Natural killer cell (primary cell): ENCODE data around the gene C19orf25. TPM values are rescaled to one million over a fixed set of nuclear protein-coding genes. Genes with fewer than 3 reads are reported as not detected.

ENCODE experiments used
- ATAC-seq, 3 donors: fragments of 150-1000 bp in 2 of 3; fragments of 200-7000 bp in 1 of 3; cut with Tn5 transposase; 1 replicate in 1 of 3; 2 replicates in 2 of 3; pipeline ENCODE4 v1.10.0; 2021; ENCODE audit warnings: mild to moderate bottlenecking in 2 of 3, moderate library complexity in 2 of 3
- DNase-seq, 2 donors: peaks; one replicate each; pipeline versions ENCODE4 v3.0.0 to v3.0.0-alpha.2; 2013 to 2021; ENCODE audit warnings: mixed read lengths in 1 of 2
- H3K27ac ChIP-seq: one replicate; pipeline ENCODE4 v1.5.1; 2013; ENCODE audit warnings: mild to moderate bottlenecking, low read length
- H3K27me3 ChIP-seq: one replicate; pipeline ENCODE4 v1.6.1; 2013; ENCODE audit warnings: low read length; ENCODE audit not compliant: control insufficient read depth, insufficient read depth
- H3K36me3 ChIP-seq: one replicate; pipeline ENCODE4 v1.6.1; 2013; ENCODE audit warnings: low read length; ENCODE audit not compliant: control insufficient read depth, insufficient read depth
- H3K4me1 ChIP-seq: one replicate; pipeline ENCODE4 v1.6.1; 2013; ENCODE audit warnings: low read length; ENCODE audit not compliant: control insufficient read depth, insufficient read depth
- H3K4me3 ChIP-seq: one replicate; pipeline ENCODE4 v1.5.1; 2013; ENCODE audit warnings: low read length
- H3K9me3 ChIP-seq: one replicate; pipeline ENCODE4 v1.6.1; 2013; ENCODE audit warnings: low read length; ENCODE audit not compliant: control insufficient read depth, insufficient read depth
- H3K27ac Mint-ChIP-seq, 2 donors: one replicate each; pipeline ENCODE4 v1.8.0; 2022; ENCODE audit warnings: mild to moderate bottlenecking in 2 of 2, mixed read lengths in 2 of 2, moderate library complexity in 1 of 2
- H3K27me3 Mint-ChIP-seq, 2 donors: one replicate each; pipeline ENCODE4 v1.8.0; 2022; ENCODE audit warnings: low read depth in 2 of 2, mixed read lengths in 2 of 2
- H3K36me3 Mint-ChIP-seq: one replicate; pipeline ENCODE4 v1.8.0; 2022; ENCODE audit warnings: mixed read lengths
- H3K4me1 Mint-ChIP-seq, 2 donors: one replicate each; pipeline ENCODE4 v1.8.0; 2022; ENCODE audit warnings: mixed read lengths in 2 of 2
- H3K4me3 Mint-ChIP-seq: one replicate; pipeline ENCODE4 v1.8.0; 2022; ENCODE audit warnings: mild to moderate bottlenecking, moderate library complexity, mixed read lengths
- H3K9me3 Mint-ChIP-seq, 2 donors: one replicate each; pipeline ENCODE4 v1.8.0; 2022; ENCODE audit warnings: mixed read lengths in 2 of 2
- CTCF ChIP-seq: fragments of 200-600 bp; IDR thresholded peaks from one replicate; pipeline ENCODE4 v1.8.0; 2022; ENCODE audit warnings: antibody characterized with exemption
- WGBS: methylation state at CpG from one replicate; pipeline ENCODE4 v1.1.7; 2013; ENCODE audit warnings: missing lambda C conversion rate; ENCODE audit not compliant: insufficient coverage; 5-methylcytosine and 5-hydroxymethylcytosine counted together
- intact Hi-C: fragments of 100-400 bp; cut with micrococcal nuclease; formaldehyde crosslinking; loops from one replicate; pipeline ENCODE4 v1.14.2; 2022
- total RNA-seq, 4 donors: library from RNA; stranded (reverse); fragments of 120-200 nt in 1 of 4; gene quantifications; one replicate each; pipeline versions ENCODE4 v1.2.3 to v1.2.4, GENCODE V29; 2013 to 2022

The C19orf25 gene
- total RNA-seq, 3 donors from 2014 or later (not counting 1 experiment from before 2014, with no cell fraction given): 30.2 to 42.2 (median 34.3) TPM

DNA sequence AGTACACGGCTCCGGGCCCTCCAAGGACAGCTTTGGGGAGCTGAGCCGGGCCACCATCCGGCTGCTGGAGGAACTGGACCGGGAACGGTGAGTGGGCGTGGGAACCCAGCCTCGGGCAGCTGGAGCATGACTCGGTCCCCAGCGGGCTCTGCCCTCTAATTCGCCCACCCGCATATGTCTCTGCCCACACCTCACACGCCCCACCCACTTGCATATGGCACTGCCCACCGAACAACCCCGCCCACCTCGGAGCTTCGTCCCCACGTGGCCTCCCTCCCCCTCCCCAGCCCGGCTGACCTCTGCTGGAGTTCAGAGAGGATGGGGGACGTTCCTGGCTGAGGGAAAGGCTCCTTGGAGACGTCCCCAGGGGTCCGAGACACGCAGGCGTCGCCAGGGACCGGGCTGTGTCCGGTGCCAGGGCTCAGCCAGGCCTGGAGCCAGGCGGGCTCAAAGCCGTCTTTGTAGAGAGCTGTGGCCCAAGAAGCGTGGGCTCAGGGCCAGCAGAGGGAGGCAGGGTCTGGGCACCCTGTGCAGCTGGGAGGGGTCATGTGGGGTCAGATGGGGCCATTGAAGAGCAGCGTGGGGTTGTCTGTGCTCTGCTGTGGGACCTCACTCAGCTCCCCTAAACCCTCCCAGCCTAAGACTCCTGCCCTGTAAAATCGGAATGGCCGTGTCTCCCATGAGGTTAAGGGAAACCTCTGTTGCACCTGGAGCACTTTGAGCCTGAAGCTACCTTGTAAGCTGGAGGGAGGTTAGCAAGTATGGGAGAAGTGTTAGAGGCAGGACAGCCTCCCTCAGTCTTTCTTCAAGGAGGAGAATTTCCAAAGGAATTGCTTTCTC lies 25.3 kb downstream of the C19orf25 start:
- WGBS: 50% methylated on average over 33 of the region's 33 CpGs
- Histone ChIP-seq H3K4me3 (no peak overlapping the region), H3K4me1 (peaks cover 29% of the 10 kb centered on the region), H3K27me3 (peaks cover 64% of the 10 kb centered on the region), H3K27ac (no peak overlapping the region), H3K36me3 (no peaks in the 10 kb centered on the region), H3K9me3 (peaks cover 7% of the 10 kb centered on the region)
- intact Hi-C loops: no loop called here
- peaks cover 4 to 26% of the 10 kb centered on the region in 2 donors for H3K4me1 Mint-ChIP-seq
- H3K4me3 Mint-ChIP-seq: no peak overlapping the region
- H3K36me3 Mint-ChIP-seq: no peaks in the 10 kb centered on the region
- TF ChIP-seq CTCF: no peak
- no peaks in the 10 kb centered on the region for H3K9me3 Mint-ChIP-seq
- DNase-seq (no peak), ATAC-seq (no peak)
- peaks cover 18 to 32% of the 10 kb centered on the region in 2 donors for H3K27me3 Mint-ChIP-seq
- H3K27ac Mint-ChIP-seq: no peak overlapping the region

- Mint-ChIP-seq H3K4me3 (no peak overlapping the region), H3K9me3 (no peaks in the 10 kb centered on the region), H3K27me3 (peaks cover 21 to 35% of the 10 kb centered on the region in 2 donors), H3K27ac (no peak overlapping the region), H3K4me1 (peaks cover 4 to 26% of the 10 kb centered on the region in 2 donors), H3K36me3 (no peaks in the 10 kb centered on the region)
- TF ChIP-seq CTCF: no peak
- 77% methylated on average over 30 of the region's 30 CpGs for WGBS
- ATAC-seq (no peak), DNase-seq (no peak)
- Histone ChIP-seq H3K9me3 (peaks cover 7% of the 10 kb centered on the region), H3K27ac (no peak overlapping the region), H3K4me1 (peaks cover 29% of the 10 kb centered on the region), H3K4me3 (no peak overlapping the region), H3K27me3 (peaks cover 67% of the 10 kb centered on the region), H3K36me3 (no peaks in the 10 kb centered on the region)
- intact Hi-C loops: no loop called here
Measured at GRCh38 chr19:1452802-1453524, 26.1 kb downstream of the C19orf25 start.

GRCh38 chr19:1451916-1452801 lies 26.9 kb downstream of the C19orf25 start:
- Mint-ChIP-seq H3K36me3 (no peaks in the 10 kb centered on the region), H3K4me1 (peaks cover 4 to 29% of the 10 kb centered on the region in 2 donors), H3K27ac (no peak overlapping the region), H3K9me3 (no peaks in the 10 kb centered on the region), H3K4me3 (no peak overlapping the region), H3K27me3 (peaks cover 29 to 42% of the 10 kb centered on the region in 2 donors)
- no peak overlapping the region for H3K27ac ChIP-seq
- no peak for DNase-seq
- 50% methylated on average over 39 of the region's 39 CpGs for WGBS
- intact Hi-C loops: no loop called here
- H3K4me1 ChIP-seq: peaks cover 29% of the 10 kb centered on the region
- H3K9me3 ChIP-seq: peaks cover 7% of the 10 kb centered on the region
- H3K4me3 ChIP-seq: no peak overlapping the region
- no peak for ATAC-seq
- H3K36me3 ChIP-seq: no peaks in the 10 kb centered on the region
- peaks cover 71% of the 10 kb centered on the region for H3K27me3 ChIP-seq
- no peak for TF ChIP-seq CTCF
